SU-DHL-6 (cell line): ENCODE results near the gene PIK3CD.

Experiments used
- H2AFZ ChIP-seq: fragments of 200-600 bp; sonication (generic); 2 replicates; pipeline ENCODE4 v1.6.1; 2014; ENCODE audit warnings: low read depth, mild to moderate bottlenecking, moderate library complexity, mixed read lengths, antibody characterized with exemption, low read length; ENCODE audit not compliant: severe bottlenecking
- H3F3A ChIP-seq: fragments of 200-600 bp; shearing (Covaris generic); 2 replicates; pipeline ENCODE4 v1.6.0; 2016; ENCODE audit warnings: antibody characterized with exemption, mild to moderate bottlenecking; ENCODE audit not compliant: insufficient read depth
- H3K27ac ChIP-seq: fragments of 200-600 bp; sonication (generic); 2 replicates; pipeline ENCODE4 v1.5.1; 2016; ENCODE audit warnings: low read depth, mild to moderate bottlenecking, low read length, moderate library complexity, mixed read lengths
- H3K27me3 ChIP-seq: fragments of 200-600 bp; sonication (generic), shearing (Covaris generic); 2 replicates; pipeline ENCODE4 v1.6.0; 2014; ENCODE audit warnings: mild to moderate bottlenecking, low read length
- H3K36me3 ChIP-seq: fragments of 200-600 bp; sonication (generic); 2 replicates; pipeline ENCODE4 v1.6.1; 2014; ENCODE audit warnings: mild to moderate bottlenecking, low read length, mixed read lengths
- H3K4me2 ChIP-seq: fragments of 300-600, 200-600 bp; shearing (Covaris generic), sonication (generic); 2 replicates; pipeline ENCODE4 v1.6.0; 2014; ENCODE audit warnings: low read length, low read depth, mild to moderate bottlenecking; ENCODE audit not compliant: poor library complexity, severe bottlenecking
- H3K4me3 ChIP-seq: fragments of 200-600 bp; sonication (generic); 2 replicates; pipeline ENCODE4 v1.5.1; 2014; ENCODE audit warnings: antibody characterized with exemption, low read length, mild to moderate bottlenecking, mixed read lengths; ENCODE audit not compliant: insufficient read depth, poor library complexity, severe bottlenecking
- H3K79me2 ChIP-seq: fragments of 200-600 bp; sonication (generic); 2 replicates; pipeline ENCODE4 v1.6.1; 2014; ENCODE audit warnings: mild to moderate bottlenecking, low read length, moderate library complexity; ENCODE audit not compliant: insufficient read depth
- H3K9ac ChIP-seq: fragments of 200-600 bp; sonication (generic); 2 replicates; pipeline ENCODE4 v1.7.0; 2014; ENCODE audit warnings: mild to moderate bottlenecking, low read length
- H3K9me2 ChIP-seq: fragments of 200-600 bp; sonication (generic); replicated peaks from 2 replicates; pipeline ENCODE4 v1.6.1; 2014; ENCODE audit warnings: low read length; ENCODE audit not compliant: insufficient read depth
- H3K9me3 ChIP-seq: fragments of 200-600 bp; sonication (generic); 2 replicates; pipeline ENCODE4 v1.6.1; 2014; ENCODE audit warnings: low read length, mixed read lengths; ENCODE audit not compliant: insufficient read depth
- H4K20me1 ChIP-seq: fragments of 200-600 bp; sonication (generic); 2 replicates; pipeline ENCODE4 v1.6.1; 2014; ENCODE audit warnings: low read depth, mild to moderate bottlenecking, antibody characterized with exemption, low read length, moderate library complexity, mixed read lengths
- CTCF ChIP-seq: fragments of 200-600 bp; sonication (generic); IDR thresholded peaks from one replicate; pipeline ENCODE4 v1.5.1; 2017; ENCODE audit warnings: antibody characterized with exemption, mild to moderate bottlenecking, low read length, moderate library complexity; ENCODE audit not compliant: insufficient read depth, poor library complexity, severe bottlenecking
- EZH2phosphoT487 ChIP-seq: fragments of 200-600 bp; sonication (generic), shearing (Covaris generic); conservative IDR thresholded peaks from 2 replicates; pipeline ENCODE4 v1.6.1; 2018; ENCODE audit warnings: mild to moderate bottlenecking, antibody characterized with exemption, low read length, moderate library complexity, mixed read lengths

The PIK3CD gene

DNA sequence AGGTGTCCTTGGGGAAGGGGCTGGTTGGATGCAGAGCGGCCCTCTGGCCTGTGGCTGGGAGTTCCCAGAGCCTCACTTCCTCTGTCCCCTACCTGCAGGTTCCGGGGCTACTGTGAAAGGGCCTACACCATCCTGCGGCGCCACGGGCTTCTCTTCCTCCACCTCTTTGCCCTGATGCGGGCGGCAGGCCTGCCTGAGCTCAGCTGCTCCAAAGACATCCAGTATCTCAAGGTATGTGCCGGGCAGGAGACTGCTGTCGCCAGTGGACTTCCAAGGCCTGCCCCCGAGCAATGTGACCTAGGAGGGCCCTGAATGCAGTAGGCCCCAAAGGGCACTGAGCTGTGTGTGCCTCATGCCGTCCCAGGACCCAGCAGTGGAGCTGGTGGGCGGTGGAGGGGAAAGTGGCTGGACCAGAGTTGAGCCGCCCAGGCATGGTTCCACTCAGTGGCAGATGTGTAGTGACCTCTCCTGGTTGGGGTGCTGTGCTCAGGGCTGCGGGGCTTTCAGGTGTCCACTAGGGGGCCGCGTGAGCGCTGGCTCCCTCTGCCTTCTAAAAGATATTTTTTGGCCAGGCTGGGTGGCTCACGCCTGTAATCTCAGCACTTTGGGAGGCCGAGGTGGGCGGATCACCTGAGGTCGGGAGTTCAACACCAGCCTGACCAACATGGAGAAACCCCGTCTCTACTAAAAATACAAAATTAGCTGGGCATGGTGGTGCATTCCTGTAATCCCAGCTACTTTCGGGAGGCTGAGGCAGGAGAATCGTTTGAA is 73.4 kb downstream of the PIK3CD start:
- H4K20me1 ChIP-seq = no peaks in the 10 kb centered on the region
- no peaks in the 10 kb centered on the region for H3K27me3 ChIP-seq
- H3K36me3 ChIP-seq = peaks cover 10% of the 10 kb centered on the region; the same call in 1 of the 2 replicates
- H3K27ac ChIP-seq = no peak overlapping the region
- H3K4me2 ChIP-seq = no peak overlapping the region
- H3K9ac ChIP-seq = no peak overlapping the region
- H3K79me2 ChIP-seq = no peaks in the 10 kb centered on the region
- peaks cover 19% of the 10 kb centered on the region for H3F3A ChIP-seq
- no peaks in the 10 kb centered on the region for H3K9me2 ChIP-seq
- no peak overlapping the region for H2AFZ ChIP-seq
- H3K4me3 ChIP-seq = no peak overlapping the region
- H3K9me3 ChIP-seq = no peaks in the 10 kb centered on the region
- TF ChIP-seq EZH2phosphoT487 (no peak), CTCF (peak; percentile 79)

DNA sequence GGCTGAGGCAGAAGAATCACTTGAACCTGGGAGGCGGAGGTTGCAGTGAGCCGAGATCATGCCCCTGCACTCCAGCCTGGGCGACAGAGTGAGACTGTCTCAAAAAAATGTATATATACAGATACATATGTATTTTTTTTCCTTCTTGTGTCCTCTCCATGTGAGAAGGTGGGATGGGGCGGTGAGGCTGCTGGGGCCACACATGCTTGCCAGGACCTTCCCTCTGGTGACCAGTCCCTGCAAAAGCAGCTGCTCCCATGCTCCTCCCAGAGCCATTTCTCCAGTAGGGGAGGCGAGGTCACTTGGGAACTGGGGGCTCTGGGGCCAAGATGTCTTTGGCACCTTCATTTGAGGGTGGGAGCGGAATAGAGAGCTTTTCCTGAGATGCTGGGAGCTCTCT is 74.9 kb downstream of the PIK3CD start:
- Histone ChIP-seq H3K79me2 (no peaks in the 10 kb centered on the region), H2AFZ (no peak overlapping the region), H3K4me2 (no peak overlapping the region), H3K36me3 (peaks cover 13% of the 10 kb centered on the region; the same call in 1 of the 2 replicates), H3K9me3 (no peaks in the 10 kb centered on the region), H3K27ac (no peak overlapping the region), H3F3A (peaks cover 21% of the 10 kb centered on the region), H3K27me3 (no peaks in the 10 kb centered on the region), H3K9me2 (no peaks in the 10 kb centered on the region), H3K9ac (no peak overlapping the region), H3K4me3 (no peak overlapping the region), H4K20me1 (no peaks in the 10 kb centered on the region)
- TF ChIP-seq EZH2phosphoT487 (no peak), CTCF (no peak)

DNA sequence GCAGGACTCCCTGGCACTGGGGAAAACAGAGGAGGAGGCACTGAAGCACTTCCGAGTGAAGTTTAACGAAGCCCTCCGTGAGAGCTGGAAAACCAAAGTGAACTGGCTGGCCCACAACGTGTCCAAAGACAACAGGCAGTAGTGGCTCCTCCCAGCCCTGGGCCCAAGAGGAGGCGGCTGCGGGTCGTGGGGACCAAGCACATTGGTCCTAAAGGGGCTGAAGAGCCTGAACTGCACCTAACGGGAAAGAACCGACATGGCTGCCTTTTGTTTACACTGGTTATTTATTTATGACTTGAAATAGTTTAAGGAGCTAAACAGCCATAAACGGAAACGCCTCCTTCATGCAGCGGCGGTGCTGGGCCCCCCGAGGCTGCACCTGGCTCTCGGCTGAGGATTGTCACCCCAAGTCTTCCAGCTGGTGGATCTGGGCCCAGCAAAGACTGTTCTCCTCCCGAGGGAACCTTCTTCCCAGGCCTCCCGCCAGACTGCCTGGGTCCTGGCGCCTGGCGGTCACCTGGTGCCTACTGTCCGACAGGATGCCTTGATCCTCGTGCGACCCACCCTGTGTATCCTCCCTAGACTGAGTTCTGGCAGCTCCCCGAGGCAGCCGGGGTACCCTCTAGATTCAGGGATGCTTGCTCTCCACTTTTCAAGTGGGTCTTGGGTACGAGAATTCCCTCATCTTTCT is 75.5 kb downstream of the PIK3CD start:
- TF ChIP-seq CTCF (no peak), EZH2phosphoT487 (no peak)
- Histone ChIP-seq H3K36me3 (peaks cover 16% of the 10 kb centered on the region; the same call in 1 of the 2 replicates), H3K9ac (no peak overlapping the region), H3K4me2 (no peak overlapping the region), H2AFZ (no peak overlapping the region), H3K9me2 (no peaks in the 10 kb centered on the region), H4K20me1 (no peaks in the 10 kb centered on the region), H3K27ac (no peak overlapping the region), H3K27me3 (no peaks in the 10 kb centered on the region), H3F3A (peaks cover 21% of the 10 kb centered on the region), H3K79me2 (no peaks in the 10 kb centered on the region), H3K9me3 (no peaks in the 10 kb centered on the region), H3K4me3 (no peak overlapping the region)
